ENCODE data around the gene WDR59. TPM values are rescaled to one million over a fixed set of nuclear protein-coding genes. Genes with fewer than 3 reads are reported as not detected.

WDR59 gene
- total and polyA plus RNA-seq, 2 donors (not counting 3 experiments of a cell fraction or from before 2014, with no cell fraction given): 51.1 to 60.0 TPM

GRCh38 chr16:74846714-74847113, 138.2 kb downstream of the WDR59 start:
- no peak overlapping the region for H3K4me2 ChIP-seq (ENCODE audit: insufficient read depth, low read length)
- intact Hi-C loops (cut with micrococcal nuclease) (no loop called here), dilution Hi-C loops (cut with MboI; ENCODE audit: extremely low pct_ligation_motif_present, low sequenced_read_pairs) (no loop called here)
- H3K4me1 ChIP-seq (ENCODE audit: control insufficient read depth, extremely low read depth, insufficient read depth, low read length): no peaks in the 10 kb centered on the region
- H3K9me3 ChIP-seq (replicated peaks; ENCODE audit: control insufficient read depth, insufficient read depth, low read length): no peaks in the 10 kb centered on the region
- H3K27ac ChIP-seq (ENCODE audit: insufficient read depth, low read depth, low read length): no peak overlapping the region
- BruUV-seq (replicated peaks): no TSS peak
- no peak for FAIRE-seq
- H3K79me2 ChIP-seq (ENCODE audit: control insufficient read depth, insufficient read depth, low read length): no peaks in the 10 kb centered on the region
- no peaks in the 10 kb centered on the region for H3K9me1 ChIP-seq (replicated peaks; ENCODE audit: control insufficient read depth, extremely low read depth, insufficient read depth, low read length)
- CTCF ChIA-PET: interaction anchor here (1.2 to 2.6 kb wide), 2 partner anchors 16 to 146 kb away, joined by 3 to 15 read pairs; no protein-coding TSS in a partner anchor
- no peak for TF ChIP-seq FOS (IDR thresholded peaks at IDR 0.05; ENCODE audit: borderline replicate concordance, insufficient read depth, low read length)
- TF ChIP-seq MAX (IDR thresholded peaks at IDR 0.05; ENCODE audit: insufficient read depth, insufficient read length): no peak
- no peak for TF ChIP-seq GATA2 (IDR thresholded peaks at IDR 0.05; ENCODE audit: insufficient read depth, insufficient read length, low read depth, low read length)
- no peak for TF ChIP-seq CTCF (IDR thresholded peaks at IDR 0.05; ENCODE audit: extremely low read depth in 1 of 2, insufficient read depth in 1 of 2, low read depth in 1 of 2, low read length in 2 of 2)
- no peak for TF ChIP-seq JUN (IDR thresholded peaks at IDR 0.05; ENCODE audit: borderline replicate concordance, insufficient read depth, insufficient read length, low read depth)
- TF ChIP-seq EZH2 (IDR thresholded peaks at IDR 0.05; ENCODE audit: borderline replicate concordance, low read depth, low read length, severe bottlenecking): no peak
- no peak for TF ChIP-seq MYC (IDR thresholded peaks at IDR 0.05; ENCODE audit: low read depth, low read length)
- TF ChIP-seq POLR2A (IDR thresholded peaks at IDR 0.05; ENCODE audit: low read depth, low read length): no peak
- TF ChIP-seq POLR2AphosphoS5 (IDR thresholded peaks at IDR 0.05; ENCODE audit: insufficient read depth, low read depth, low read length): no peak
- H3K36me3 ChIP-seq (ENCODE audit: control insufficient read depth in 2 of 2, extremely low read depth in 1 of 2, insufficient read depth in 2 of 2, low read length in 2 of 2): no peaks in the 10 kb centered on the region
- H3K27me3 ChIP-seq (ENCODE audit: control insufficient read depth in 2 of 2, insufficient read depth in 2 of 2, low read length in 2 of 2): peaks cover 0 to 3% of the 10 kb centered on the region in 2 experiments
- H3K9ac ChIP-seq (replicated peaks; ENCODE audit: extremely low read depth, insufficient read depth, low read length): no peak overlapping the region
- H2AFZ ChIP-seq (ENCODE audit: low read depth, low read length): no peak overlapping the region
- no peaks in the 10 kb centered on the region for H4K20me1 ChIP-seq (replicated peaks; ENCODE audit: control insufficient read depth, extremely low read depth, insufficient read depth, low read length)
- POLR2A ChIA-PET: no interaction called here
- no peak for DNase-seq (ENCODE audit: low read depth, low spot score)
- no peak overlapping the region for H3K4me3 ChIP-seq (replicated peaks in 1 of 3; ENCODE audit: insufficient read depth in 1 of 3, low read depth in 1 of 3, low read length in 3 of 3)
